NCI-H460 (cell line): ENCODE data around the gene UBR1. TPM values are rescaled to one million over a fixed set of nuclear protein-coding genes. Genes with fewer than 3 reads are reported as not detected.
A peak's percentile ranks its signal among the peaks of the same experiment; 100 is the strongest.
"Not testable (repeated sequence)": the region's sequence is repeated elsewhere in the genome, so short reads cannot be mapped to it uniquely, and the experiment has no call there.

Experiments
- DNase-seq: peaks from one replicate; pipeline ENCODE4 v3.0.0-alpha.2; 2016; ENCODE audit warnings: low read depth; ENCODE audit errors: extremely low read depth
- polyA plus RNA-seq: library from polyadenylated mRNA; depleted of rRNA; stranded (reverse); fragments of >200 nt; gene quantifications from 2 replicates; pipeline ENCODE4 v1.2.3, GENCODE V29; 2014; cell fraction: nucleus; rRNA removed
- total RNA-seq: library from RNA; depleted of rRNA; stranded (reverse); fragments of >200 nt; shearing (Covaris generic); gene quantifications from 2 replicates; pipeline ENCODE4 v1.2.3, GENCODE V29; 2014; rRNA removed

UBR1 gene
- 21.5 and 26.2 TPM in 2 replicates for total RNA-seq
- polyA plus RNA-seq = 15.9 and 26.5 TPM in 2 replicates

DNA sequence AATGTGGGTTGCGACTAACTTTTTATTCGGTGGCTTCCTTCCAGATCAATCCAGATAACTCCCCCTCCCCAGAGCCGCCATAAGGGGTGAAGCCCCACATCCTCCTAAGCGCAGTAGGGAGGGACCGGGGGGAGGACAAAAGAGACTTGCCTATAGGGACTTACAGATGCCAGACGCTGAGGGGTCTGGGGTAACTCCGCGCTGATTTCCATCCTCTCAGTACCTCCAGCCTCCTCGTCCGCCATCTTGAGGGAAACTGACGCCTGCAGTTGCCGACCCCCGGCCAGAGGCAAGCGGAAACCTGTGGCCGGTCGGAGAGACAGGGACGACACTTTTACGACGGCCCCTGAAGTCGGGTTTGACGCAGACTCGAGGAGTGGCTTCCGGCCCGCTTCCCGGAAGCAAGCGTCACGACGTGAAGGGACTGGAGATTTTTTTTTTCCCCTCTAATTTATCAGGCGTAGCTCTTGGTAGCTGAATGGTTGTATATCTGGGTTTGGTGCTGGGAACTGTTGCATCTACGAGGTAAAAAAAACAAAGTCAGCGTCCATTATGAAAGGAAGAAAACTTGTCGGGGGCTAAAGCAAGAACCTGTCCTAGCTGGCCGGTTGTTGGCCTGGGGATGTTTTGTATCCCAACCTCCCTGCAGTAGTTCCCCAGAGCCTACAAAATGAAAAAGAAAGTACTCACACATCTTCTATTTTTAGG lies at the start of gene UBR1:
Gene UBR1, minus strand, starts transcription at position 261 of the 708 bp plus-strand sequence. Its CDS starts 16 bp downstream, at position 245.
- peak; percentile 80 for DNase-seq

DNA sequence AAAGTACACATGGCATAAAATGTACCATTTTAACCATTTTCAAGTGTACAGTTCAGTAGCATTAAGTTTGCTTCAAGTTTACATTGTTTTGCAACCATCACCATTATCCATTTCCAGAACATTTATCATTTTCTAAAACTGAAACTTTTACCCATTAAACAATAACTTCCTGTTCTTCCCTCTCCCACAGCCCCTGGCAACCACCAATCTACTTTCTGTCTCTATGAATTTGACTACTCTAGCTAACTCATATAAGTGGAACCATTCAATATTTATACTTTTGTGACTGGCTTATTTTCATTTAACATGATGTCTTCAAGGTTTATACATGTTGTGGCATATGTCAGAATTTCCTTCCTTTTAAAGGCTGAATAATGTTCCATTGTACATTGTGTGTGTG lies 47.4 kb upstream of the UBR1 start:
- DNase-seq = no peak

DNA sequence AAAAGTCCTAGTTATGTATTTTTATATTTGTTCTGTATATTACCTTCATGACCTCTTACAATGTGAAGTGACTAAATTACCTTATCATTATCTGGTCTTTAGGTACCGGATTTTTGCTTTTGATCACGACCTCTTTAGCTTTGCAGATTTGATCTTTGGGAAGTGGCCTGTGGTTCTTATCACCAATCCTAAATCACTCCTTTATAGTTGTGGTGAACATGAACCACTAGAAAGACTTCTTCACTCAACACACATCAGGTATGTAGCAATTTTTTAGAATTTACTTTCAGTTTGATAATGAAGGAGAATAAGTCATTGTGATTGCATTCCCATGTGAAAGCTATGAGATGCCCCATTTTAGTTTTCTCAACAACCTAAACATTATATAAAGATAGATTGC lies 45.9 kb upstream of the UBR1 start:
- no peak for DNase-seq

DNA sequence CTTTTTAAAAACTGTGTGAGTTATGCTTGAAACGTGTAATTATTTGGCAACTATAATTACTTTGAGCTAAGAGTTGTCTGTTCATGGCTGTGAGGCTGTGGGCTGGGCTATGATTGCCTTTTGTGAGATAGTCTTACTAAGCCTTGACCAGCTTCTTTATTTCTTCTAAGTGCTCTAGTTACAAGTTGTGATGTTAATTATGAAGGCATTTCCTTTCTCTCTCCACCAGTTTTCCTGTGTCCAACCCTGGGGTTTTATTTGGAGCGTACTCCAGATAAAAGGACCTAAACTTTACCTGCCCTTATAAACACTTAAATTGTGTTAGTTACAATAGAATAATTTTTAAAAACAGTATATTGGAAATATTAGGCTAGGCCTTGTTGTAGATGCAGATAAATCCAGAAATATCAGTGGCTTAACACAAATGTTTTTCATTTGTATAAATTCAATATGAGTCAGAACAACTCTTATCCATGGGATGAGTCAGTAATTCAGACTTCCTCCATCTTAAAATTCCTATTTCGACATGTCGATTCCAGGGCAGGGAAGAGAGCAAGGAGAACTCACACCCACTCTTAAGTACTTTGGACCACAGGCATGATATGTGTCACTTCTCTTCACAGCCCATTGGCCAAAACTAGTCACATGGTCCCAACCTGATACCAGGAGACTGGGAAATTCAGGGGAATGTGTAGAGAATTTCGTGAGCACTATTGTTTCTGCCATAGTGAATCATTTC lies 44.5 kb upstream of the UBR1 start:
- DNase-seq = no peak

DNA sequence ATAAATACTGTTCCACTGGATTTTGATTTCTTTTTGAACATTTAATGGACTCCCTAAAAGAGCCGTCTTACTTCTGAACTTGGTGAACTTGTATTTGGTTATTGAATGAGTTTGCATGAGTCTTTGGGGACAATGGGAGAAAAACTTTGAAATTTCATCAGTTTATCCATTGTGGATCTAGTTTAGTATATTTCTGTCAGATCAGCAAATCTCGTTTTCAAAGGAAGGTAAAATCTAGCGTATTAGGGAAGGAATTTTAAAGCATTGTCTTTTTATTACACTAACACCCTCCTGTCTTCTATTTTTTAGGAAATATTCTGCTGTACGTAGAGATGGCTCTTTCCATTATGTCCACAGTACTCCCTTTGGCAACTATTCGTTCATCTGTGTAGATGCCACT lies 40.3 kb upstream of the UBR1 start:
- no peak for DNase-seq

DNA sequence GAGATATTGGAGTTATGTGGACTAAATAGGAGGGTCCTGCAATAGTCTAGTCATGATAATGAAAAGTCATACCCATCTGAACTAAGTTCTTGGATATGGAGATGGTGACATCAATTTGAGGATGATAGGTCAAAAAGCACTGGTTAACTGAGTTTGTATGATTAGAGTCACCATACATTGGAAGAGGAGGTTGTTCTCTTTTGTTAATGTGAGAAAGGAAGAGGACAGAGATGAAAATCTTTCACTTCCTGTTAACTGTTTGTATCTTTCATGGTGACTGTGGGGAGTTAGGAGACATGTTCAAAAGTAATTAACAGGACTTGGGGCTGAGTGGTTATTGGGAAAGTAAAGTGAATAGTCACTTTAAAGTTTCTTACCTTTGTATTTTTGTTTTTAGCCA lies 38.7 kb upstream of the UBR1 start:
- DNase-seq = no peak

DNA sequence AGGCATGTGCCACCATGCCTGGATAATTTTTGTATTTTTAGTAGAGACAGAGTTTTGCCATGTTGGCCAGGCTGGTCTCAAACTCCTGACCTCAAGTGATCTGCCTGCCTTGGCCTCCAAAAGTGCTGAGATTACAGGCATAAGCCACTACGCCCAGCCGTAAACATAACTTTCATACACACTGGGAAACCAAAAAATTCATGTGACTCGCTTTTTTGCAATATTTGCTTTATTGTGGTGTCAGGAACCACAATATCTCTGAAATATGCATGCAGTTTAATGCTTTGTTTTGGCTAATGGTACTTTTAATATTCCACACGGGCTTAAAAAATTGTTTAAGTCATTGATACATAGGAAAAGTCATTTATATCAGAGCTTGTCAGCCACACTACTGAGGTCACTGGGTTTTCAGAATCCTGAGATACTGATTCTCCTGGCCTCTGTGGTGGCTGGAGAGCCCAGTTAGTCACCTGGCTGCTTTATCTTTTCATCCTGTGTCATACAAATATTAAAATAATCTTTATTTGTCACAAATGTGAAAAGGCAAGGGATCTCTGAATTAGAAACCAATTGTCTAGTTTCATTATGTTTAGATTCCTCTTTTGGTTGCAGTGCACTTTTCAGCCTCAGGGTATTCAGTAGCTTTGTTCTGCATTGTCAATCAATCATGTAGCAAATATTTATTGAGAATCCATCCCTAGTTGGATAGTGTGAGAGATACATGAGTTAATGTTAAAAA lies 37.5 kb upstream of the UBR1 start:
- no peak for DNase-seq

DNA sequence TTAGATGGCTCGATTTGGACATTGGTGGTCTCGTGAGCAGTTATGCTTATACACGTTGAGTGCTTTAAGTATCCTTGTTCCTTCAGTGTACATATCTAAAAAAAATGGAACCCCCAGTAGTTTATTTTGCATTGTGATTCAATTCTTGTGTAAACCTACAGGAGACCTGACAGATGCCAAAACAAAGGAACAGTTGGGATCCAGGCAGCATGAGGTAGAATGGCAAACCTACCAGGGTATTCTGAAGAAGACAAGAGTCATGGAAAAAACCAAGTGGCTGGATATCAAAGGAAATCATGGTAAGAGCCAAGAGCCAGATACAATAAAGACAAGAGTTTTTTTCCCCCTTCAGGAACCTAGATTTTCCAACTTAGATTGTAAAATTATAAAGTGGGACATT lies 29.5 kb upstream of the UBR1 start:
- DNase-seq = no peak

DNA sequence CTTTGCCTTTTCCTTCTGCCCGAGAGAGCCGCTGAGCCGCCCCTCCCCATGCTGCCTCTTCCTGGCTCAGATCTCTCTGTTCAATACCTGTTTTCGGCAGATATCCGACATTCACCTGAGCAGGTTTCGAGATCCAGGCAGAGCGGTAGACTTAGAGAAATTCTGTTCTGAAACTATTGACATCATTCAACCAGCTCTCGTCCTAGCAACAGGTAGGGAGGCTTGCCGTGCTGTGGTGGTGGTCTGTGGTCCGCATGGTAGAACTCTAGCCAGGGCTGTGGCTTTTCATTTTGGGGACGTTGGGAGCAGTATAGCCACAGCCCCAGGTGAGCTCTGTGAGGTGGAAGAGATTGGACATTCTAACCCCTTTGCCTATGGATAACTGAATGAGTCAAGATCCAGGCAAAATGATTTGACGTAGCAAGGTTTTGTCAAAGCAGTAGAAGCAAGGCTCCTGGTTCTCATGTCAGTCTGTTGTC lies 28.4 kb upstream of the UBR1 start:
- DNase-seq = no peak

DNA sequence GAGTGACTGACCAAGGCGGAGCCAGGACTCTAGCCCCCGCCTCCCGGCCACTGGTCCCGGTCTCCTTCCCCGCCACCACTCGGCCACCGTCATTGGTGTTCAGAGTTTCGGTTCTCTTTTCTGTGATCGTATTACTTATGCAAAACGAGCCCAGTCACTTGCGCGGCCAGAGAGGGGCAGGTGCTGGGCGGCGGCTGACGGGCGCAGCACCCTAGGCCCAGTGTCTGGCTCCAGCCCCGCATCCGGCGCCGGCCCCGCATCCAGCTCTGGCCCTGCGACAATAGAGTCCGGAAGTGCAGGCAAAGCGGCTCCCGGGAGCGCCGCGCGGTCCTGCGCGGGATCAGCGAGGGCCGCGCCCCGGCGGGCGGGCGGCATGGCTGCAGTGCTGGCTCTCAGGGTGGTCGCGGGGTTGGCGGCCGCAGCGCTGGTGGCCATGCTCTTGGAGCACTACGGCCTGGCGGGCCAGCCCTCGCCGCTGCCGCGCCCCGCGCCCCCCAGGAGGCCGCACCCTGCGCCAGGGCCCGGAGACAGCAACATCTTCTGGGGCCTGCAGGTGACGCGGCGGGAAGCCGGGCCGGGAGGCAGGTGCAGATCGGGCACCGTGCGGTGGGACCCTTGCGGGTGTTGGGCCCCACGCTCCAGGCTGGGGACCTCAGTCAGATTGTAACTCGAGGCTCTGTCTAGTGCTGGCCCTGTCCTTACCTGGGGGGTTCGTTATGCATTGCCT lies 27.8 kb upstream of the UBR1 start, which contains the start of gene TMEM62:
Gene TMEM62, plus strand, starts transcription at position 157 of the 727 bp plus-strand sequence. Its CDS starts 217 bp downstream, at position 374.
- peak; percentile 53 for DNase-seq

DNA sequence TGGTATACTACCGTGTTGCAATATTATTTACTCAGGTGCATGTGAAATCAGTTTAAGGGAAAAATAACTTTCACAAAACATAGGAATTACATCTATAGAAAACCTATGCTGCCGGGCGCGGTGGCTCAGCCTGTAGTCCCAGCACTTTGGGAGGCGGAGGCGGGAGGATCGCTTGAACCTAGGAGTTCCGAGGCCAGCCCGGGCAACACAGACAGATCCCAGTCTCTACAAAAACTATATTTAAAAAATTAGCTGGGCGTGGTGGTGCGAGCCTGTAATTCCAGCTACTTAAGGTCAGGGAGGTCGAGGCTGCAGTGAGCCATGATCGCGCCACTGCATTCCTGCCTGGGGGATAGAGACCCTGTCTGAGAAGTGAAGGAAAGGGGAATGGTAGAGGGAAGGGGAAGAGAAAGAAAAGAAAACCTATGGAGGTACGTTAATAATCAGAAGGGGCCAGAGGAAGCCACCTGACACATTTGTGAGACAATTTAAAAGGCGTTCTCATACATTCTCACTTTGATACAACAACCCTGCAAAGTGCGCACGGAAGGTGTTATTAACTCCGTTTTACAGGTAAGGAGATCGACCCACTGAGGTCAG lies 27.1 kb upstream of the UBR1 start:
- DNase-seq = no peak

DNA sequence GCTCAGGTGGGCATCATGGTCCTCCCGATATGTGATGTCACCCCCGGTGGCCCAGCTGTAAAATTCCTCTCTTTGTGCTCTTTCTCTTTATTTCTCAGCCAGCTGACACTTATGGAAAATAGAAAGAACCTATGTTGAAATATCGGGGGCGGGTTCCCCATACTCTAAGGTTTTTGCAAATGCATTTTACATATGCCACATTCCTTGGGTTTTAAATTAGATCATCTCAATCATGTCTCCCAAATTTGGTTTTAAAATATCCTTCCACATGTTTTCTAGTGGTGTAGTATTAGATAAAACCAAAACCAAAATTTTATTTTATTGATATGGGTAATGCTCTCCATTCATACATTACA lies 23.1 kb upstream of the UBR1 start:
- DNase-seq = no peak

DNA sequence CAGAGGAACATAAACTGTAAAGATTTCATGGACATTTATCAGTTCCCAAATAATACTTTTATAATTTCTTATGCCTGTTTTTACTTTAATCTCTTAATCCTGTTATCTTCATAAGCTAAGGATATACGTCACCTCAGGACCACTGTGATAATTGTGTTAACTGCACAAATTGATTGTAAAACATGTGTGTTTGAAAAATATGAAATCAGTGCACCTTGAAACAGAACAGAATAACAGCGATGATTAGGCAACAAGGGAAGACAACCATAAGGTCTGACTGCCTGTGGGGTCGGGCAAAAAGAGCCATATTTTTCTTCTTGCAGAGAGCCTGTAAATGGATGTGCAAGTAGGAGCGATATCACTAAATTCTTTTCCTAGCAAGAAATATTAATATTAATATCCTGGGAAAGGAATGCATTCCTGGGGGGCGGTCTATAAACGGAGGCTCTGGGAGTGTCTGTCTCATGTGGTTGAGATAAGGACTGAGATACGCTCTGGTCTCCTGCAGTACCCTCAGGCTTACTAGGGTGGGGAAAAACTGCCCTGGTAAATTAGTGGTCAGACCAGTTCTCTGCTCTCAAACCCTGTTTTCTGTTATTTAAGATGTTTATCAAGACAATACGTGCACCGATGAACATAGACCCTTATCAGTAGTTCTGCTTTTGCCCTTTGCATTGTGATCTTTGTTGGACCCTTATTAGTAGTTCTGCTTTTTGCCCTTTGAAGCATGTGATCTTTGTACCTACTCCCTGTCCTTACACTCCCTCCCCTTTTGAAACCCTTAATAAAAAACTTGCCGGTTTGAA lies 22.5 kb upstream of the UBR1 start:
- not testable (repeated sequence) for DNase-seq

DNA sequence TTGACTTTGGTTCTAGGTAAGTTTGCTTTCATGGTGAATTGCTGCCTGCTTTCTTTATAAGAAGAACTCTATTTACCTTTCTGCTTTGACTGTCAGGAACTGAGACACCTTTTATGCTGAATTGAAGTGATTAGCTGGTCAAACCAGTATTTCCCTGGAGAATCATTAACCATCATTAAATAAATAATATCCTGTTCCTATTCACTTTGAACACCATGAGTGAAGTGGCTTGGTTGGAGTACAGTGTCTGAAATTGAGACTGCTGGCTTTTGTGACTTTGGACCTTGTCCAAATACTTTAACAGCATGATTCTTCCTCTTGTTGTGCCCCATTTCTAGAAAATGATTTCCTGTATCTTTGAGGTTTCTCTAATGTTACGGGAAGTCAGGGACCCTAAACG lies 21.9 kb upstream of the UBR1 start:
- DNase-seq = no peak

DNA sequence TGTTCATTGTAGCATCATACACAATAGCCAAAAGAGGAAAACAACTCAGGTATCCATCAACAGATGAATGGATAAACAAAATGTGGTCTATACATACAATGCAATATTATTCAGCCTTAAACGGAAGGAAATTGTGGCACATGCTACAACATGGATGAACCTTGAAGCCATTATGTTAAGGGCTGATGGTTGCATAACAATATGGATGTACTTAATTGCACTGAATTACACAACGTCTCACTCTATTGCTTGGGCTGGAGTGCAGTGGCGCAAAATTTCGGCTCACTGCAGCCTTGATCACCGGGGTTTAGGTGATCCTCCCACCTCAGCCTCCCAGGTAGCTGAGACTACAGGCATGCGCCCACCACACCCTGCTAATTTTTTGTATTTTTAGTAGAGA lies 20.5 kb upstream of the UBR1 start:
- no peak for DNase-seq

DNA sequence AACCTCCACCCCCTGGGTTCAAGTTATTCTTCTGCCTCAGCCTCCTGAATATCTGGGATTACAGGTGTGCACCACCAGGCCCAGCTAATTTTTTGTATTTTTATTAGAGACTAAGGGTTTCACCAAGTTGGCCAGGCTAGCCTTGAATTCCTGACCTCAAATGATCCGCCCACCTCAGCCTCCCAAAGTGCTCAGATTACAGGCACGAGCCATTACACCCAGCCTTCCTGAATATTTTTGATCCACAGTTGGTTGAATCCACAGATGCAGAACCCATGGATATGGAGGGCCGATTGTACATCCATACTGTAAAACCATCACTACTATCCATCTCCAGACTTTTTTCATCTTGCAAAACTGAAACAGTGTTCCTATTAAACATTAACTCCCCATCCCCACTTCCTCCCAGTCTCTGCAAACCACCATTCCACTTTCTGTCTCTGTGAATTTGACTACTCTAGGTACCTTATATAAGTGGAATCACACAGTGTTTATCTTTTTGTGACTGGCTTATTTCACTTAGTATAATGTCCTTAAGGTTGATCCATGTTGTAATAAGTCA lies 19.3 kb upstream of the UBR1 start:
- no peak for DNase-seq

DNA sequence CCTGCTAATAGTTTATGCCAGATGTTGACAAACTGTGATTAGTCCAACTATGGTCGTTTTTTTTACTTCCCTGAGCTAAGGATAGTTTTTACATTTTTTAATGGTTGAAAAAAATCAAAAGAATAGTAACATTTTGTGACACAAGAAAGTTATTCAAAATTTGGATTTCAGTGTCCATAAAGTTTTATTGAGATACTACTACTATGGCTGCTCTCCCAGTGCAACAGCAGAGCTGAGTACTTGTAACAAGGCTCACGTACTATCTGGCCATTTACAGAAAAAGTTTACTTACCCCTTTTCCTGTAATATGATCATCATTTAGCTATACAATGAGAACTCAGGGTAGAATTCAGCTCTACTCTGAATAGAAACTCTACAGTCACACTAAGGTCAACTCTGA lies 16.0 kb upstream of the UBR1 start:
- DNase-seq = no peak

DNA sequence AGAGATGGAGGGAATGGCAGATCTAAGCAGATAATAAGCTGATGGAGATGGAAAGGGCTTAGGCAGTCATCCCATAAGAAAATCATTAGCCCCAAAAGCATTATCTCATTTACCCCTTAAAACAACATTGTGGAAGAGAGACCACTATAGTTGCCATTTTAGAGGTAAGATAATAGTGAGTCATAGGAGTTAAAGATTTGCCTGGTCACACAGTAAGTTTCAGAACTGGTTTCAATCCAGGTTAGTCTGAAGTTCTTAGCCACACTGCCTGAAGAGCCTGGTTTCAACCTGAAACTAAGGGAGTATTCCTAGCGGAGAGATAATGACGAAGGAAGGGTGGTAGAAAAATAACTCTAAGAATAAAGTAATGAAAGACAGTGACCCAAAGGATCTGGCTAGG lies 13.0 kb upstream of the UBR1 start:
- no peak for DNase-seq

DNA sequence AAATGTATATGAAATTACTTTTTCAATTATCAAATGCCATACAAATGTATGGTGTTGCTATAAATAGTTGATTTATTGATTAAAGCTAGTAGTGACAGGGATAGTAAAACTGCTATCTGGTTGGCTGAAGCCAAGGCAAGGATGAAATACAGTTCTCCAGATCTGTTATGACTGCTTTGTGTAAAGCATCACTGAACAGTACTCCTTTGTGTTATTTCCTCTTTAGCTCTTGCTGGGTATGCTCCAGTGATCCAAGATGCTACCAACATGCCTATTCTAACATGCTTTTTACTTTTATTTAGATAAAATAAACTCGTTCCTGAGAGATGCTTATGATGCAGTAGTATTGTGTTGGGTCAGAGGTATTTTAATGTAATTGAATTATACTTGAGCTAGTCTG lies 12.4 kb upstream of the UBR1 start:
- DNase-seq = no peak
